KMS-11 (cell line): ENCODE results near the gene SPATA24.

Source experiments
- H2AFZ ChIP-seq: fragments of 200-600 bp; sonication (generic); 2 replicates; pipeline ENCODE4 v1.6.1; 2016; ENCODE audit warnings: antibody characterized with exemption, mixed run types, low read depth
- H3K27ac ChIP-seq: fragments of 200-600 bp; sonication (generic); 2 replicates; pipeline ENCODE4 v1.6.1; 2016; ENCODE audit warnings: mild to moderate bottlenecking, mixed run types
- H3K27me3 ChIP-seq: fragments of 200-600 bp; sonication (generic); 2 replicates; pipeline ENCODE4 v1.6.1; 2017; ENCODE audit warnings: mild to moderate bottlenecking, low read depth, mixed run types, moderate library complexity; ENCODE audit not compliant: insufficient read depth
- H3K36me3 ChIP-seq: fragments of 200-600 bp; sonication (generic); 2 replicates; pipeline ENCODE4 v1.6.1; 2017; ENCODE audit warnings: mild to moderate bottlenecking, mixed run types; ENCODE audit not compliant: insufficient read depth
- H3K4me1 ChIP-seq: fragments of 200-600 bp; sonication (generic); 2 replicates; pipeline ENCODE4 v1.6.1; 2016; ENCODE audit warnings: mild to moderate bottlenecking, low read depth, mixed run types; ENCODE audit not compliant: poor library complexity, severe bottlenecking
- H3K4me2 ChIP-seq: fragments of 200-600 bp; sonication (generic); 2 replicates; pipeline ENCODE4 v1.7.0; 2016; ENCODE audit warnings: mild to moderate bottlenecking, mixed run types
- H3K4me3 ChIP-seq: fragments of 200-600 bp; sonication (generic); IDR thresholded peaks from 2 replicates; pipeline ENCODE4 v1.6.1; 2017; ENCODE audit warnings: low read depth, low read length, mixed read lengths; ENCODE audit not compliant: insufficient read depth
- H3K79me2 ChIP-seq: fragments of 200-600 bp; sonication (generic); 2 replicates; pipeline ENCODE4 v1.6.1; 2016; ENCODE audit warnings: low read depth, mixed run types; ENCODE audit not compliant: insufficient read depth
- H3K9ac ChIP-seq: fragments of 200-600 bp; sonication (generic); 2 replicates; pipeline ENCODE4 v1.6.1; 2016; ENCODE audit warnings: mild to moderate bottlenecking, mixed run types
- H4K20me1 ChIP-seq: fragments of 200-600 bp; sonication (generic); 2 replicates; pipeline ENCODE4 v1.6.1; 2016; ENCODE audit warnings: mild to moderate bottlenecking, mixed run types; ENCODE audit not compliant: insufficient read depth
- CTCF ChIP-seq: fragments of 200-600 bp; sonication (generic); conservative IDR thresholded peaks from 2 replicates; pipeline ENCODE4 v1.6.1; 2017; ENCODE audit warnings: low read depth, mild to moderate bottlenecking, antibody characterized with exemption, low read length, moderate library complexity, mixed read lengths

SPATA24 gene

GRCh38 chr5:139426203-139426885, 22.5 kb upstream of the SPATA24 start:
- no peak overlapping the region for H3K4me2 ChIP-seq
- H3K27ac ChIP-seq = no peak overlapping the region
- TF ChIP-seq CTCF = no peak
- no peaks in the 10 kb centered on the region for H4K20me1 ChIP-seq
- H3K79me2 ChIP-seq = no peaks in the 10 kb centered on the region
- H3K36me3 ChIP-seq = no peaks in the 10 kb centered on the region
- H3K4me3 ChIP-seq = no peak overlapping the region
- H3K4me1 ChIP-seq = peaks cover 15% of the 10 kb centered on the region
- H3K27me3 ChIP-seq = no peaks in the 10 kb centered on the region
- H2AFZ ChIP-seq = no peak overlapping the region
- H3K9ac ChIP-seq = no peak overlapping the region

GRCh38 chr5:139425497-139425896, 21.6 kb upstream of the SPATA24 start:
- H4K20me1 ChIP-seq = no peaks in the 10 kb centered on the region
- no peaks in the 10 kb centered on the region for H3K79me2 ChIP-seq
- H3K27ac ChIP-seq = no peak overlapping the region
- H3K4me3 ChIP-seq = no peak overlapping the region
- H3K4me2 ChIP-seq = no peak overlapping the region
- H3K27me3 ChIP-seq = no peaks in the 10 kb centered on the region
- TF ChIP-seq CTCF = no peak
- H3K9ac ChIP-seq = no peak overlapping the region
- no peaks in the 10 kb centered on the region for H3K36me3 ChIP-seq
- no peak overlapping the region for H2AFZ ChIP-seq
- peaks cover 15% of the 10 kb centered on the region for H3K4me1 ChIP-seq

GRCh38 chr5:139422307-139422893, 18.5 kb upstream of the SPATA24 start:
- Histone ChIP-seq H3K36me3 (no peaks in the 10 kb centered on the region), H3K4me2 (peak overlapping the region; percentile 24), H3K79me2 (no peaks in the 10 kb centered on the region), H3K4me1 (peaks cover 39% of the 10 kb centered on the region), H3K27me3 (no peaks in the 10 kb centered on the region), H3K4me3 (no peak overlapping the region), H4K20me1 (no peaks in the 10 kb centered on the region), H2AFZ (no peak overlapping the region), H3K9ac (no peak overlapping the region), H3K27ac (no peak overlapping the region)
- TF ChIP-seq CTCF = peak; percentile 81

GRCh38 chr5:139419226-139420192, 15.6 kb upstream of the SPATA24 start:
- Histone ChIP-seq H3K36me3 (no peaks in the 10 kb centered on the region), H3K4me1 (peaks cover 68% of the 10 kb centered on the region), H3K79me2 (no peaks in the 10 kb centered on the region), H3K4me3 (no peak overlapping the region), H2AFZ (no peak overlapping the region), H4K20me1 (no peaks in the 10 kb centered on the region), H3K9ac (no peak overlapping the region), H3K27me3 (no peaks in the 10 kb centered on the region), H3K4me2 (no peak overlapping the region), H3K27ac (no peak overlapping the region)
- TF ChIP-seq CTCF = no peak
